HG02970 (cell line): ENCODE data around the gene BNIP5.
"Not testable (repeated sequence)": the region's sequence is repeated elsewhere in the genome, so short reads cannot be mapped to it uniquely, and the experiment has no call there.

Experiments
- ATAC-seq: cut with Tn5 transposase; IDR thresholded peaks from one replicate; pipeline ENCODE4 v1.9.1; 2021; ENCODE audit warnings: mild to moderate bottlenecking, moderate library complexity, moderate number of reproducible peaks; ENCODE audit not compliant: unreplicated experiment, low FRiP score

The BNIP5 gene

DNA sequence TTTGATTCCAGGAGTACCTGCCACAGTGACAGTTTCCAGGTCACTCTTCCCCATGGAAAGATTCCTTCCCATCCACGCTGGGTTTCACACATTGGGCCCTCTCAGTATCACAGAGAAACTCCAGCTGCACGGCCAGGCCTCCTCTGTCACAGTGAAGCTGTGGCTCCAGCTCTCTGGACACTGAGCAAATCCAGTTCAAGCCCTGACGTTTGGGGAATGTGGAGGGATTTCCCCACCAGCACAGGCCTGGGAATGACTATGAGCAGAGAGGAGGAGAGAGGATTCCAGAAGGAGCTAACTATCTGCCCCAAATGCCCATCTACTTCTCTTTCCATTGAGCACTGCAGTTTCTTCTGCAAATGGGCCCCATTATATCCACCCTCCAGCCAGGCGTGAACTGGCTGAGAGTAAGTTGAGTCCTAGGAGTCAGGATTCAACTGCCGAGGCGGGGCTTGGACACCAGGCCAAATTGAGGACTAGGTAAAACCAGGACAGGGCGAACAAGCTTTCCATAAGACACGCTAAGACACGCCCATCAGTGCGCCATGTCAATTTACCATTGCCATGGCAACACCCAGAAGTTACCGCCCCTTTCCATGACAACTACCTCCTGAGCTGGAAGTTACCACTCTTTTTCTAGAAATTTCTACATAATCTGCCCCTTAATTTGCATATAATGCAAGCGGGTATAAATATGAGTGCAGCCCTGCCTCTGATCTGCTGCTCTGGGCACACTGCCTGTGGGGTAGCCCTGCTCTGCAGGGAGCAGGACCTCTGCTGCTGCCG is 9.2 kb upstream of the BNIP5 start:
- ATAC-seq = no peak

DNA sequence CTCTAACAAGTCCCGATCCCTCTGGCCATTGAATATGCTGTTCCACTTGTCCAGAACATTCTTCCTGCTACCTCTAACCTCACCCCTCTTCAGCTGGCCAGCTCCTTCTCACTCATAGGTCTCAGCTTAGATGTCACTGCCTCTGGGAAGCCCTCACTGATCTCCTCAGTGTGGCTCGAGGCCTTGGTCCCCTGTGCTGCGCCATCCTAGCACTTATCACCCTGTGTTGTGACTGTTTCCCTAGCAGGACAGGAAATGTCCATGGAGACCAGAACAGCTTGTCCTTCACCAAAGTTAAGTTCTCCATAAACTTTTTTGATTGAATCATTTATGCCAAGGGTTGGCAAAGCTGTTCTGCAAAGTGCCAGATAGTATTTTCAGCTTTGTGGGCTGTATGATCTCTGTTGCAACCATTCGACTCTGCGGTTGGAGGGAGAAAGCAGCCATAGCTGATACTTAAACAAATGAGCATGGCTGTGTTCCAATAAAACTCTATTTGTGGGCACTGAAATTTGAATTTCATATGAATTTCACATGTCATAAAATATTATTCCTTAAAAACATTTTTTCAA is 6.5 kb upstream of the BNIP5 start:
- ATAC-seq = no peak

DNA sequence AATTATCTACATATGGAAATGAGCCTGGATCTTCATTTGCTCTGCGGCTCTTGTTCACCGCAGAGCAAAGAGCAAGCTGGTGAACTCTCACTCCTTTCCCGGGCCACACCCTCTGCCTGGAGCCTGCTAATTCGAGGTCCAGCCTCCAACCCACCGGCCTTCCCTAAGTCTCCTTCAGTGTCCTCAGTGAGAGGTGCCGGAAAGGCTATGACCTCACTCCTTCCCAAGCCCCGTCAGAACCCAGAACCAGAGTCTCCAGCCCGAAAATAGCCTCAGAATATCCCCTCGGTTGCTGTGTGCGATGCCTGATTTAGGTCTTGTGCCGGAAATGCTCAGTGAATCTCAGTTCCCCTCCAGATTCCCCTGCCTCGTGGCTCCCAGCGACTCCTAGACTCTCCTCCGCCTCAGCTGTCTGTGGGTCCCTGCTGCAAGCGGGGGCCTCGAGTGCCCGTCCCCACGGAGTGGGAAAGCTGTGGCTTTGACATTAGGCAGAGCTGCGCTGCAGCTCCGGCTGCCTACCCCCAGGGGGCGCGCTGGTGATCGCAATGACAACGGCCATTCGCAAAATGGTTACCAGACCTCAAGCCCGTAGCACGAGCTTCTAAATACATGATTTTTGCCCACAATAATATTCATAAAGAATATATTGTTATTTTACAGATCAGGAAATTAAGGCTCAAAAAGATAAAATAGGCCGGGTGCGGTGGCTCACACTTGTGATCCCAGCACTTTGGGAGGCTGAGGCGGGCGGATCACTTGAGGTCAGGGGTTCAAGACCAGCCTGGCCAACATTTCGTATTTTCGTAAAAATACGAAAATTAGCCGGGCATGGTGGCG is 4.1 kb upstream of the BNIP5 start:
- ATAC-seq = no peak

DNA sequence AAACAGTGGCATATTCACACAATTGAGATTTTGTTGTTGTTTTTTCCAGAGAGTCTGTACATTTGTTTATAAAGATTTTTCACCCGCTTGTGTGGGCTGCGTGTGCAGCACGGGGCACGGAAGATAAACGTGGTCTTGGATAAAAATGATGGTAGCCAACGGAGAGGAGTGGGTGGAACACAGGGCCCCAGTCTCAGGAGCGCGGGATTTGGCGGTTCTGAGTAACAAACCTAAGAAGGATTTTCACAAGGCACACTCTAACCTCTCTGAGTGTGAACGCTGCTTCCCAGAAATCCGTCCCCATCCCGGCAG is 3.6 kb upstream of the BNIP5 start:
- no peak for ATAC-seq

DNA sequence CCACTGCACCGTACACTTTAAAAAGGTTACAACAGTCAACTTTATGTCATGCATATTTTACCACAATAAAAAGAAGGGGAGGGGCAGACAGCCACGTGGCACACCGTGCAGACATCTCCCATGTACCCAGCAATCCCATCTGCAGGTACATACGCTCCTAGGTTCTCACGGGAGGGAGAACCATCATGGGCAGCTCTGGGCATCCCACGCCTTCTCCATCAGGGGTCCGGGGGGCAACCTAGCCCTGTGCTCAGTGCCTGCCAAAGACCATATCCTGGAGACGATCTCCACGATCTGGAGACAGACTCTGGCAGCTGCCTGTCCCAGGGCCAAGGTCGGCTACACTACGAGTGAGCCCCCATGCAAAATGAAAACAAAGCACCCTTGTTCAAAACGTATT is 2.5 kb upstream of the BNIP5 start:
- no peak for ATAC-seq

DNA sequence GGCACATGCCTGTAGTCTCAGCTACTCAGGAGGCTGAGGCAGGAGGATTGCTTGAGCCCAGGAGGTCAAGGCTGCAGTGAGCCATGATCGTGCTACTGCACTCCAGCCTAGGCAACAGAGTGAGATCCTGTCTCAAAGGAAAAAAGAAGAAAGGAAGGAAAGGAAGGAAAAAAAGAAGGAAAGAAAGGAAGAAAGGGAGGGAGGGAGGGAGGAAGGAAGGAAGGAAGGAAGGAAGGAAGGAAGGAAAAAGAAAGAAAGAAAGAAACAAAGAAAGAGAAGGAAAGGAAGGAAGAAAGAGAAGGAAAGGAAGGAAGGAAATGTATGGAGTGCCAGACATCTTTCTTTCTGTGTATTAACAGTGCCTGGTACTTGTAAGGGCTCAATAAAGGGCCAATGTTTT is 1.5 kb upstream of the BNIP5 start:
- ATAC-seq = not testable (repeated sequence)

DNA sequence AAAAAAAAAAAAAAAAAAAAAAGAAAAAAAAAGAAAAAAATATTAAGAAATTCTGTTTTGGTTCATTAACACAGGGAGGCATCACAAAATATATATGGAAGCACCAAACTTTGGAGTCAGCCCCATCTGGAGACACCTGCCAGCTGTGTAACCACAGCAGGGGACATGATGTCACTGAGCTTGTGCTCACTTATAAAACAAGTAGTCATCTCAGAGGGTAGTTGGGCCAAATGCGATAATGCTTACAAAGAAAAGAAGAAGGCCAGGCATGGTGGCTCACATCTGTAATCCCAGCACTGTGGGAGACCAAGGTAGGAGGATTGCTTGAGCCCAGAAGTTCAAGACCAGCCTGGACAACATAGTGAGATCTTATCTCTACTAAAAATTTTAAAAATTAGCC is 1.1 kb upstream of the BNIP5 start:
- no peak for ATAC-seq

DNA sequence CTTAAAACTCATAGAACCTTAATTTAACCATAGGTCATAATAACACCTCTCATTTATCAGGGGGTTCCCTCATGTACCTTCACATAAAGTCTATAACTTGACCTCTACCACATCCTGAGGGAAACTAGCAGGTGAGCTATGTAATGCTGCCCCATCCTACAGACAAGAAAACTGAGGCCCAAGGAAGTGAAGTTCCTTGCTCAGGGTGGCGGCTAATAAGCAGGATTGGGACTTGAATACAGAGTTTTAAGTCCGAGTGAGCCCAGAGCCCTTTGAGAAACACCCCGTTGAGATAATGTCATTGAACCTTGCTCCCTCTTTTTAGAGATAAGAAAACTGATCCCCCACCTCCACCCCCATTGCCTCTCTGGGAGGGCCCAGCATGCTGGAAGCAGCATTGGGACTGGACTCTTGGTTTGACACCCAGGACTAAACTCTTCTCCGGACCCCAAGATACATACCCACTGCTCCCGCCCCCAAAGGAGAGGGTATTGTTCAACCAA is 429 bp downstream of the BNIP5 start:
- ATAC-seq = no peak

DNA sequence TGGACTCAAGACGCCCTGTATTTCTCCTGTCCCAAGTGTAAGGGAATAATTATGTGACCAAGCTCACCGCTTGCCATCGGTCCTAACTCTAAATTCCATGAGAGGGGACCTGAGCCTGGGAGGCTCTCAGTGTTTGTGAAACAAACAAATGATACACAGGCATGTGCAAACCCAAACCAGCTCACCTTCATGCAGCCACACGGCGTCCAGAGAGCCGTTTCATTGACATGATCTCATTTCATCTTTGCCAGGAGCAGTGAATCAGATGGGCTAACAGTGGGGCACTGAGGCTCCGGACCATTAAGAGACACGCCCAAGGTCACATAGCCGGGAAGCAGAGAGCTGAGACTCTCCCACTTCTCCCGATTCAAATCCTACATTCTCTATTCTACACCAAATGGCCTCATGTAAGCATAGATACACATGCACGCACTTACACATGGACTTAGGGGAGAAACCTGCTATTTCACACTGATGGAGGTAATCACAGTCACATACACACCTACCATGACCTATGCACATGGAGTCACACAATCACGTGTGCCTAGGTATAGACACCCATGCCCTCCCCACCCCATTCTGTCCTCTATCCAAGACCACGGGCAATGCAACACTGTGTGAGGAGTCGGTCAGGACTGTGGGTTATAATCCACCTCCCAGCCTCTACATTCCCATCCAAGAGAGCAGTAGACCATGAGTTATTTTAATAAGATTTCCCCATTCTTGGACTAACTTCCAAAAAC is 1.1 kb downstream of the BNIP5 start:
- no peak for ATAC-seq

DNA sequence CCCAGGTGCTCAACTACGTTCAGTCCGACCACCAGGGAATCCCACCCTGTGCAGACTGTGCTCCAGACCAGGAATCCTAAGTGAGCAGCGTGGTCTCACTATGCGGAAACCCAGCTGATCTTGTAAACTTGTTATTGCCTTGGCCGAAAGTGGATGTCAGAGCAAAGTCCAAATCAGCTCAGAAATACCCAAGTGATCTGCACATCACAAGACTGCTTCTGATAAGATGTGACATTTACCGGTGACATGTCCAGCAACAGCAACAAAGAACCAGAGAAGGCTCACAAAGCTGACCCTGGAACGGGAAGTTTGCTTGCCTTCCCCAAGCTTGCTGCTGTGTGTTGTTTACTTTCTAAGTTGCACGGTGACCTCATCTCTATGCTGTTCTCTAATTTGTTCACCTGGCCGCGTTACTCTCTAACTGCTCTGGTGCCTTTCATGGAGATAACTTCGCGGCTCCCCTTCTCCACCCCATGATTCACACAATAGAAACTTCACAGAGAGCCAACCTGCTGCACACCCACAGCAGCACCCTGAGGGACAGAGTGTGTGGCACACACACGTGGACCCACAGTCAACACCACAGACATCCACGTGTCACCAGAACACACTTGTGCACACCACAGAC is 1.7 kb downstream of the BNIP5 start:
- no peak for ATAC-seq

DNA sequence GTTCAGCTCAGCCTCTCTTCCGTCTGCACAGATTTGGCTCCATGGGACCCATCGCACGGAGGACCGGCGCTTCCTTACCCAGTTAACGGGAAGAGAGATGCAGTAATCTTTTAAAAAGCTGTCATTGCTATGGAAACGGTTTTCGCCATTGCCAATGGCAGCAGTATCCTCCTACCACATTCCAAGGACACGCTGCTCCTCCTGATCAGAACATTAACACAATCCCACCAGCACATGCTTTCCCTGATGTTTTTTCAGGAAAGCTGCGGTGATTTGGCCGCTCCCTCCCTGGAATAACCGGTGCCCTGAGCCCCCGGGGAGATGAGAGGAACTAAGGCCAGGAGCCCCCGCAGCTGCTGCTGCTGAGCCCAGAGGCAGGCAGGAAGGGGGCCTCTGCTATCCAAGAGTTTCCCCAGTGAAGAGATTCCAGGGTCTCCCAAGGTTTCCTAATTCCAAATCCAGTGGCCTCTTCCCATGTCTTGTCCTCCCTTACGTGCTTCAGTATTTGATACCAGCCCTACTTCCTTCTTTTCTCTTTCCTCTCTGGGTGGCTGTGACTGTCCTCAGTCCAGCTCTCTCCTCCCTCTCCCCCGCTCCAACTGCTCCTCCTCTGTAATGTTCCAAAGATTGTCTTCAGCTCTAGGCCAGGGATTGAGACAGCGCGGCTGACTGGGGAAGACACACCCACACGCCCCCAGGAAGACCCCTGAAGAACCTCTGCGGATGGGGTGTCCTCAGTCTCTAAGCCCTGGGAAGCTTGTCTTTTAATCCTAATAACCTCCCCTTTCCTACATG is 2.6 kb downstream of the BNIP5 start:
- no peak for ATAC-seq

DNA sequence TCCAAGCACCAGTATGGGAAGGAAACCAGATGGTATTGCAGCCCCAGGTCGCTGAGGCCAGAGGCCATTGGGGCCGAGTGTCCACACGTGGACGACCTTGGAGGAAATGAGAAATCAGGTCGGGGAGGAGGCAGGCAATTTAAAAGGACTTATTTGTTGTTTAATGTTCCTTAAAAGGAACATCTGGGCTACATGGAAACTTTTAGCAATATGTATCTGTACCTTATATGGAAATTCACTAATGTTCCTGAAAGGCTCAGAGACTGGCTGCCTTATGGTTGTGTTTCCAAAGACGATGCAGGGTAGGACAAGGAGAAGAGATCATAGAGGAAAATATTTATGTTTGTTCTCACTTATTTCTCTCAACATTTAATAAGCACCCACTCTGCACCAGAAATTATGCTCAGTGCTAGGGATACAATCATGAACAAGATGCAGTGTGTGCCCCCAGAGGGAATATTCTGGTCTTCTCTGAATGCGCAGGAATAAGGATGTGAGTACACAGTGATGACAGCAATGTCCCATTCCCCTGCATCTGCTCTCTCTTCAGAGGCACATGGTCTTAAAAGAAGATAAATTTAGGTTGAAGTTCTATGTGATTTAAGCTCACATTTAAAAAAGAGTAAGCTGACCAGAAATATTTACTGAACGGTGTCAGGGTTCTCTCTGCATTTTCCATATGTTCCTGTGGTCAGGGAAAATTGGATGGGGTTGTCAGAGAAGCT is 3.4 kb downstream of the BNIP5 start:
- ATAC-seq = no peak

DNA sequence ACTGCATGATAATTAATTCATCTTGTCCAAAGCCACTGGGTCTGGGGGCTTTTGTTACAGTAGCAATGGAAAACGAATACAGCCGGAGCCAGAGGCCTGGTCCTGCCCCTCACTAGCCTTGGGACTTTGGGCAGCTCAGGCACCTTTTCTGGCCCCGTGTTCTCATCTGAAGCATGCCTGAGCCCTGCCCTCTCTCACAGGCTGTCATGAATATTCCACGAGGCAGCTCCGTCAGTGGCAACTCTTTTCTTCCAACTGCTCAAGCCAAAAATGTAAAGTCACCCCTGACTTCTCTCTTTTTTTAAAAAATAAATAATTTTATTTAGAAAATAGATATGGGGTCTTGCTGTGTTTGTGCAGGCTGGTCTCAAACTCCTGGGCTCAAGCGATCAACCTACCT is 5.3 kb downstream of the BNIP5 start:
- no peak for ATAC-seq

DNA sequence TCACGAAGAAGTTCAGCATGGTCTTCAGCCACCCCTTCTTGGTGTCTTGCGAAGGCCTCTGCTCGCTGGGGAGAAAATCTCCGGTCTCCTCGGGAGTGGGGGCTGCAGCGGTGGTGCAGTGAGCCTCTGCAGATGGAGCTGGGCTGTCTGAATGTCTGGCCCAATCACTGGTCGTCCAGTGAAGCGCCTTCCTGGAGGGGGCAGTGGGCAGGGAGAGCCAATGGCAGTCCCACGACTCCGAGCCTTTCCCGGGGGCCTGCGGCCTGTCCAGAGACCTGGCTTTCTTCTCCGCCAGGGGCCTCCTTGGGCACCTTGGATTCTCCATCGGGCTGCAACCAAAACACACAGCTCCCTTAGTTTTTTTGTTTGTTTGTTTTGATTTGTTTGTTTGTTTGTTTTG is 6.3 kb downstream of the BNIP5 start:
- no peak for ATAC-seq

DNA sequence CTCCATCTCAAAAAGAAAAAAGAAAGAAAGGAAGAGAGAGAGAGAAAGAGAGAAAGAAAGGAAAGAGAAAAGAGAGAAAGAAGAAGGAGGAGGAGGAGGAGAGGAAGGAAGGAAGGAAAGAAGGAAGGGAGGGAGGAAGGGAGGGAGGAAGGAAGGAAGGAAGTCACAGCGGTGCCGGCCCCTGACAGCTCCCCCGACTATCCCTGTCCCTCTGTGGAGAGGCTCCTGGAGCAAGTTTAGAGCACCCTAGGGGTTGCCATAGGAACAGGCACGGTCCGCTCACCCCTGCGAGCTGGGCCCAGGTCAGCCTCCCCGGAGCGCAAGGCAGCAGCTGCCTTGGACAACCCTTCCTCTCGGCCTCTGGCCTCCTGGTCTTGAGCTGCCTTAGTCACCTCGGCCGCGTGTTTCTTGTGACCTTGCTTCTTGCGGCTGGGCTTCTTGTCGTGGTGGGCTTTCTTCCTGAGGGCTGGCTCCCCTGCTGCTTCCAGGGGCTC is 6.8 kb downstream of the BNIP5 start:
- ATAC-seq = no peak

DNA sequence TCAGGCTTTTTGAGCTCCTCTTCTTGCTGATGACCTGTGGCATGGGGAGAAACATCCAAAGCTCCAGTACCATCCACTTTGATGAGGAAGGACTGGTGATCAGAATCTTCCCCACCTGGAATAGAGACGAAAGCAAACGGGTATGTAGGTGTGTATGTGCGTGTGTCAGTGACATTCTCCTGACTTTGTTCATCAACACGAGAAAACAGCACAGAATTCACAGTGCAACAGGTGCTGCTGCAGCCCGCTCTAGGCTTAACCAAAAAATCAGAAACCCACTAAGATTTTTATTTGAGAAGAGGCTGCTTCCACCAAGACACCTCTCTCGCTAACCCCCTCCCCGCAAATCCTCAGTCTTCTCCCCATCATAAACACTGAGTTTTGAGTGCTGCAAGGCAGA is 8.1 kb downstream of the BNIP5 start:
- no peak for ATAC-seq

DNA sequence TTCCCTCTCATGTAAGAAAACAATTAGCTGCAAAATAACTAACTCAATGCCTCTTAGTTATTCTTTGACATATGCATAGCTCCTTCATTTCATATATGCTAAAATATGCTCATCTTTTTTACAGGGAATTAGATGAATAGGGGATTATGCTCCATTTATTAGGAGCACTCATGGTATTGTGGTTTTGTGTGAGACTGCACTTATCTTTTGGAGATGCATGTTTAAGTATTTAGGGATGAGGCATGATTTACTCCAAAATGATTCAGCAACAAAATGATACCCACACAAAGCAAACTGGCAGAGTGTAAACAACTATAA is 8.8 kb downstream of the BNIP5 start:
- no peak for ATAC-seq

DNA sequence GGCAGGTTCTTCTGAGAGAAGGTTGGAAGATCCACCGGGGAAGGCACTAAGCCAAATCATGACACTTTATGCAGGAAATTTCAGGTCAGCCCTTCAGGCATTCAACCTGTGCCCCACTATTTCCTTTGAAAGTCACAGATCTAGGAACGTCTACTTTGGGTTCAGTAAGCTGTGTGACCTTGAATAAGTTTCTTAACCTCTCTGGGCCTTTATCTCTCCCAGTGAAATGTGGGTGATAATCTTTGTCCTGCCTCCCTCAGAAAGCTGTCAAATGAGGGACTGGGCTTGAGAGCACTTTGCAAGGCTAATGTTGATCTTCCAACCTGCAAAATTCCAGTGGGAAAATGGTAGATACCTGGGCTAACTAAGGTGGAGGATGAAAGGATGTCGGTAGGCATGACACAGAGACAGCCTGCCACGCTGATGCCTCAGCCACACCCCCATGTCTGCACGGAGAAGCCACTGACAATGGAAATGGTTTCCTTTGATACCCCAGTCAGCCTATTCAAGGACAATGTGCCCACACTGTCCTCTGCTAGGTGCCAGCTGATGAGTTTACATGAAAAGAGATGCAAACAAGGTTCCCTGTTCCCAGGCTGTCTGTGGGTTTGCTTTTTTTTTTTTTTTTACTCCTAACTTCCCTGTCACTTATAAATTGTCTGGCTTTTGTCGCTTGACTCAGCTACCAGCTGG is 9.3 kb downstream of the BNIP5 start:
- ATAC-seq = no peak
